CD4-positive, alpha-beta T cell treated with Interleukin-2 at 100 ng/mL for 4 hours (primary cell): ENCODE data around the gene BCAS3.

Experiments used
- DNase-seq: peaks from one replicate; pipeline ENCODE4 v3.0.0-alpha.2; 2020; ENCODE audit warnings: low spot score

Gene BCAS3

GRCh38 chr17:61368049-61368831 is 690.6 kb downstream of the BCAS3 start:
- DNase-seq, result no peak

- no peak for DNase-seq
Observed at GRCh38 chr17:61368832-61369450, 691.3 kb downstream of the BCAS3 start.

GRCh38 chr17:61369751-61370150 is 692.1 kb downstream of the BCAS3 start:
- no peak for DNase-seq

- DNase-seq, result no peak
Observed at GRCh38 chr17:61371179-61371578, 693.5 kb downstream of the BCAS3 start.

- no peak for DNase-seq
Observed at GRCh38 chr17:61371606-61372005, 694.0 kb downstream of the BCAS3 start.

- DNase-seq, result no peak
Observed at GRCh38 chr17:61372436-61372835, 694.8 kb downstream of the BCAS3 start.

- no peak for DNase-seq
Observed at GRCh38 chr17:61376931-61377838, 699.5 kb downstream of the BCAS3 start.

- DNase-seq, result no peak
Observed at GRCh38 chr17:61378658-61379456, 701.2 kb downstream of the BCAS3 start.

GRCh38 chr17:61379457-61380216 is 702.0 kb downstream of the BCAS3 start:
- no peak for DNase-seq

GRCh38 chr17:61380217-61380835 is 702.7 kb downstream of the BCAS3 start:
- no peak for DNase-seq

- no peak for DNase-seq
Observed at GRCh38 chr17:61380836-61381525, 703.3 kb downstream of the BCAS3 start.

- no peak for DNase-seq
Observed at GRCh38 chr17:61381537-61381936, 703.9 kb downstream of the BCAS3 start.

- no peak for DNase-seq
Observed at GRCh38 chr17:61382796-61383688, 705.4 kb downstream of the BCAS3 start.

- DNase-seq, result no peak
Observed at GRCh38 chr17:61383689-61384201, 706.1 kb downstream of the BCAS3 start.

- DNase-seq, result no peak
Observed at GRCh38 chr17:61384354-61384691, 706.7 kb downstream of the BCAS3 start.

- no peak for DNase-seq
Observed at GRCh38 chr17:61384692-61385576, 707.3 kb downstream of the BCAS3 start.

GRCh38 chr17:61385577-61386236 is 708.1 kb downstream of the BCAS3 start:
- no peak for DNase-seq
